Measurements from ENCODE around the gene ANKRD60. TPM values are rescaled to one million over a fixed set of nuclear protein-coding genes. Genes with fewer than 3 reads are reported as not detected.

The ANKRD60 gene, protein sequence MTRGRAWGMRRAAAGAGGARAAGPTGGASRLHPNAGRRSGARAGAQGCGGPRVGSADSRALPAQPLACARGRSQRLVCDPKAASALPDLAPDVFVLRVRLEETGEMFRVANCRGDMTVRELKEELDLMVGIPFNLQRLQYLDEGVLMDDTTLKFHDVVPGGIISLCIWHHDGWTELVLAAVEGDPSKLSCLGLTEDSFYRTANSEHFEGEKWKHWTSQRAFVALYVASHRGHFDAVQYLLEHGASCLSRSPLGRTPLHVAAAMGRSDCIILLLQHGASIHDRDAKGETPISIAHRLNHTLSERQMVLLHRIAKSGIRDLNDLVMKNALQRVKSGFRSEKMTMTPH
- total RNA-seq = not detected

GRCh38 chr20:58228484-58229197 lies at the start of gene ANKRD60:
Gene ANKRD60 (minus strand): TSS chr20:58228653. CDS start chr20:58228653, 0 bp downstream.
- no peak for ATAC-seq

GRCh38 chr20:58277578-58278472 lies 49.4 kb upstream of the ANKRD60 start:
- no peak for ATAC-seq

DNA sequence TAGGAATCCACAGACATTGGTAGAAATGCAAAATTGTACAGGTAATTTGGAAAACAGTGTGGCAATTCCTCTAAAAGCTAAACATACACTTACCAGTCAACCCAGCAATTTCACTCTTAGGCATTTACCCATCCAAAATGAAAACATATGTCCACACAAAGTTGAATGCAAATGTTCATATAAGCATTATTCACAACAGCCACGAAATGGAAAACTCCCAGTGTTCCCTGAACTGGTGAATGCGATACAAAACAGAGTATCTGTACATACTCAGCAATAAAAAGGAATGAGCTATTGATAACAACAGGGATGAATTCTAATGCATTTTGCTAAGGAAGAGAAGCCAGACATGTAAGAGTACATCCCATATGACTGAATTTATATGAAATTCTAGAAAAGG lies 48.7 kb upstream of the ANKRD60 start:
- no peak for ATAC-seq

DNA sequence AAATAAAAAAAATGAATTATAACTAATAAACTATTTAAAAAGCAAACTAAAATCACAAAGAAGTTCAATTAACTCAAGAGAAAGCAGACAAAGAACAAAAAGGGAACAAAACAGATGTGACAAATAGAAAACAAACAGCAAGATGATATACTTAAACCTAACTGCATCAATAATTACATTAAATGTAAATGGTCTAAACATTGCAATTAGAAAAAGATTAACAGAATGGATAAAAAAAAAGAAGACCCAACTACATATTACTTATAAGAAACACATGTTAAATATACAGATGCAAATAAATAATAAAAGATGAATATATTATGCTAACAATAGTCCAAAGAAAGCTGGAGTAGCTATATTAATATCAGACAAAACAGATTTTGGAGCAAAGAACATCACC lies 45.9 kb upstream of the ANKRD60 start:
- no peak for ATAC-seq

DNA sequence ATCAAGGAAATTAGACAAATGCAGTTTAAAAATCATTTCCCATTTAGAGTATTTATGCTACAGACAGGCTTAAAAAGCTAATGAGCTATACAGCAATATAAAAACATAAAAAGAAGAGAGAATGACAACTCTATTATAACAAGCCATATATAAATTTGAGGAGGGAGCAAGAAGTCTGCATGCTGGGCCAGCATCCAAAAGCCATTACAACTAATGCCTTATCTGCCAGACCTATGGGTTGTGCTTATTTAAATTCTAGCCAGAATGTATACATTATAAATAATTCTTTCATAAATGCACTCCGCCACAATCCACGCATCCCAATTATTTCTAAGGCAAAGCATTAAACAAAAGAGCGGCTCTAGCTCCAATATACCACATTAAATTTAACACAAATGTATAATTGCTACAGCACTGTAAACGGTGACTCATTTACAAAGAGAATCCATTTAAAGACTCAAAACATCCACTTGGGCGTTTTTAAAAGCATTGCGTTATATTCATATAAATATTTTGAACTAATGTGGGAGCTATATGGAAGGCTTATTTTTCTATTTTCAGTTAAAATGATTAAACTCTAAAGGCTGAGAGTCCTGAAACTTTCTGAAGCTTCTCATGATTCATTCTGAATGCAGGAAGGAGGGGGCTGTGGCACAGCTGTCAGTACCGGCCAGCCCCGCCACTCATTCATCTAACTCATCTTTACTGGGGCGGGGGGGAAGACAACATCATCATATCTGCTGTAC lies 43.3 kb upstream of the ANKRD60 start:
- no peak for ATAC-seq

DNA sequence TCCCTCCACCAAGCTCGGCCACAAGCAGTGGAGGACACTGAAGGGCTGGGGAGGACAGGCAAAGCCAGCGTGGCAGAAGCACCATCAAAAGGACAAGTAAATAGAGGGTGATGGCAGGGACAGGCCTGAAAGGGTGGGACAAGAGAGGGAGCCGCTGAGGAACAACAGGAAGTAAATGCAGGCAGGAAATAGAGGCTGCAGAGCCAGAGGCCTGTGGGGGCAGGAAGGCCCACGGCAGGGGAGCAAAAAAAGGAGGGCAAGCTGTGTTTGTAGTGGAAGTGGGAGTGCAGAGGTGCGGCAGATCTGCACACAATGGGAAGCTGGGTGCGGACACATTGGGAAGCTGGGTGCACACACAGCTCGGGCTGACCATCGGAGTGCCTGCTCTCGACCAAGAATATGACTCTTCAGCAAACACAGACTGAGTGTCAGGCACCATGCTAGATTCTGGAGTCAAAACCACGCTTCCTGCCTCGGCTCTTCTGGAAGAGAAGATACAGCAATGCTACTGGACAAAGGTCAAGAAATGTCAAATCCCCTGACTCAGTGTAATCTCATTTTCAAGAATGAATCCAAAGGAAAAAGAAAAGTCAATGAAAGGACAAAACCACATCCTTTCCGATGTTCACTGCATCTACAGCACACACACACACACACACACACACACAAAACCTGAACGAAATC lies 40.6 kb upstream of the ANKRD60 start:
- ATAC-seq = no peak

GRCh38 chr20:58268421-58268821 lies 40.0 kb upstream of the ANKRD60 start:
- ATAC-seq = no peak

DNA sequence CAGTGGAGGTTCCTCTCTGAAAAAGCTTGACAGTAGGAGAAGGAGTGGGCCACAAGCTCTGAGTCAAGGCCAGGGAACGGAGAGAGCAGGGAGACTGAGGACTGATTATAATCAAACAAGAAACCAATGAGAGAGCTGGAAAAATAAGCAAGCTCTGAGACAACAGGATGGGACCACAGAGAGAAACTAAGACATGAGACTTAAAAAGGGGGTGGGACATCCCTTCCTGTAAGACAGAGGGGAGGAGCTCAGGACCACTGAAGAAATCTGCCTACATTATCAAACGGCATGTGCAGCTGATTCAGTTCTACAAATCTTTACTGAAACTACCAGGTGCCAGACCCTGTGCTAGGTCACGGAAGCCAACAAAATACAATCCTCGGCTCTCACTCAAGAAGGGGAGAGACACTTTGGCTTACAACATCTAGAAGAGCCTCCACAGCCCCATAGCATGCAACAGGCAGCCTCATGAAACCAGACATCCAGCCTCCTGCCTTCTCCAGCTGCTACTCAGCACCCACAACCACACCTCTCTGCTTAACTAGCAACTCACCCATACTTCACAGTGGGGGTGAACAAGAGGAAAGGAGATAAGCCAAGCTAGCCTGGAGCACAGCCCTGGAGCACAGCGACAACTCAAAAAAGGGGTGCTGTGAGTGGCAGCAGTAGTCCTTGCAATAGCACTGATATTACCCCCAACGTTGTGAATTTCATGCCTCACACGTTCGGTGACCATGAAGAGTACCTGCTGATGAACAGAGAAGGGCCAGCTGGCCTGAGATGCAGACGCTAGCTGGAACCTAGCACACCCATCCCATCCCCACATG lies 39.1 kb upstream of the ANKRD60 start:
- no peak for ATAC-seq

GRCh38 chr20:58264271-58264670 lies 35.8 kb upstream of the ANKRD60 start:
- peak; percentile 63 for ATAC-seq

DNA sequence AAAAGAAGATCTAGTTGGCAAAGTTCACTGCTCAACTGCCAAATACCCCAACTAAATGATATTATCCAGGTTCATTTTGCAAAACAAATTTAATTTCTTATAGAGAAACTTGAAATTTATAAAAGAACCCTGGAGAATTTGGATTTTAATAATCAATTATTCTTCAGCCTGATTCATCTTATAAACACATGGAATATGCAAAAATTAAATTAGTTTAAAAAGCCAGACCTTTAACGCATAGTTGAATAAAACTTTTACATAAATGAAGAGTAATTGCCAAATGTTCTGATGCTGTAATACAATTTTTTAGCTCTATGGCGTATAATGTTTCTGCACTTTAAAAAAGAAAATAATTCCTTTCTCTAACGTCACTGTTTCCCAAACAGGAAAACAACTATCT lies 33.2 kb upstream of the ANKRD60 start:
- ATAC-seq = no peak

GRCh38 chr20:58260006-58260405 lies 31.6 kb upstream of the ANKRD60 start:
- no peak for ATAC-seq

DNA sequence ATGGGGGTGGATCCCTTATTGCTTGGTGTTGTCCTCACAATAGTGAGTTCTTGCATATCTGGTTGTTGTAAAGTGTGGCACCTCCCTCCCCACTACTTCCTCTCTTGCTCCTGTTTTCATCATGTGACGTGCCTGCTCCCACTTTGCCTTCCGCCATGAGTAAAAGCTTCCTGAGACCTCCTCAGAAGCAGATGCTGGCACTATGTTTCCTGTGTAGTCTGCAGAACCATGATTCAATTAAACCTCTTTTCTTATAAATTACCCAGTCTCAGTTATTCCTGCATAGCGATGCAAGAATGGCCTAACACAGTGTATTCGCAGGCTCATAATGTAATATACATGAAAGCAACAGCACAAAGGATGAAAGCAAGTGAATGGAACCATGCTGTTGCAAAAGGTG lies 28.4 kb upstream of the ANKRD60 start:
- ATAC-seq = no peak

- ATAC-seq = no peak
Observed at GRCh38 chr20:58256307-58256706, 27.9 kb upstream of the ANKRD60 start.

GRCh38 chr20:58254890-58255289 lies 26.4 kb upstream of the ANKRD60 start:
- no peak for ATAC-seq

DNA sequence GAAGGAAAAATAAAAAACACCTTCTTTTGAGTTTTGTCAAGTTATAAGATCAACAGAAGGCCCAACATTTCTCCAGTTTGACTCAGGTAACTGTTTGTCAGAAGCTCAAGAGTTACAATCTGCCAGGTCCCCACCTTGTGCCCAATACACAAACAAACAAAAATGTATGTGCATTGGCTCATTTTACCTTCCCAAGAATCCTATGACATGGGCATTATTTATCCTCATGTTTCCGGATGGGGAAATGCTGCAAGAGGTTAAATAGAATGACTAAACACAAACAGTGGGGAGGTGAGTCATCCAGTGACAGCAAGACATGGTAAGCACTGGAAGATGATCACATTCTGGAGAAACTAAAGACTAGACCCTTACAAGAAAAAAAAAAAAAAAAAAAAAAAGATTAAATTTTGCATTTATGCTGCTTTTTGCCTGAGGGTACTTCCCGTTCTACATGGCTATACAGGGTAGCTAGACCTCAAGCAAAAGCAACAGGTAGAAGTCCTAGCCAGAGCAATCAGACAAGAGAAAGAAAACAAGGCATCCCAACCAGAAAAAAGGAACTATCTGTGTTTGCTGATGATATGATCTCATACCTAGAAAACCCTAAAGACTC lies 23.6 kb upstream of the ANKRD60 start:
- ATAC-seq = peak; percentile 93

- no peak for ATAC-seq
Observed at GRCh38 chr20:58251348-58251978, 23.0 kb upstream of the ANKRD60 start.

- ATAC-seq = no peak
Observed at GRCh38 chr20:58246346-58246745, 17.9 kb upstream of the ANKRD60 start.

GRCh38 chr20:58245931-58246330 lies 17.5 kb upstream of the ANKRD60 start:
- ATAC-seq = no peak

GRCh38 chr20:58245181-58245891 lies 16.9 kb upstream of the ANKRD60 start:
- no peak for ATAC-seq
